ENCODE results near the gene EMP3. TPM values are rescaled to one million over a fixed set of nuclear protein-coding genes. Genes with fewer than 3 reads are reported as not detected.

Gene EMP3
- total and polyA plus RNA-seq, 2 experiments from 2014 or later, result 6.0 to 25.1 TPM

- TF ChIP-seq, protein P1, sequence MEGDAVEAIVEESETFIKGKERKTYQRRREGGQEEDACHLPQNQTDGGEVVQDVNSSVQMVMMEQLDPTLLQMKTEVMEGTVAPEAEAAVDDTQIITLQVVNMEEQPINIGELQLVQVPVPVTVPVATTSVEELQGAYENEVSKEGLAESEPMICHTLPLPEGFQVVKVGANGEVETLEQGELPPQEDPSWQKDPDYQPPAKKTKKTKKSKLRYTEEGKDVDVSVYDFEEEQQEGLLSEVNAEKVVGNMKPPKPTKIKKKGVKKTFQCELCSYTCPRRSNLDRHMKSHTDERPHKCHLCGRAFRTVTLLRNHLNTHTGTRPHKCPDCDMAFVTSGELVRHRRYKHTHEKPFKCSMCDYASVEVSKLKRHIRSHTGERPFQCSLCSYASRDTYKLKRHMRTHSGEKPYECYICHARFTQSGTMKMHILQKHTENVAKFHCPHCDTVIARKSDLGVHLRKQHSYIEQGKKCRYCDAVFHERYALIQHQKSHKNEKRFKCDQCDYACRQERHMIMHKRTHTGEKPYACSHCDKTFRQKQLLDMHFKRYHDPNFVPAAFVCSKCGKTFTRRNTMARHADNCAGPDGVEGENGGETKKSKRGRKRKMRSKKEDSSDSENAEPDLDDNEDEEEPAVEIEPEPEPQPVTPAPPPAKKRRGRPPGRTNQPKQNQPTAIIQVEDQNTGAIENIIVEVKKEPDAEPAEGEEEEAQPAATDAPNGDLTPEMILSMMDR (conservative IDR thresholded peaks at IDR 0.05; ENCODE audit: low read depth in 2 of 2), result no peak
- TF ChIP-seq POLR2AphosphoS5 (IDR thresholded peaks at IDR 0.05; ENCODE audit: low read depth), result no peak
- no peak for TF ChIP-seq ZNF462 (CRISPR knock-in tag; IDR thresholded peaks at IDR 0.05)
- no peak for TF ChIP-seq EZH2 (IDR thresholded peaks at IDR 0.05; ENCODE audit: low read depth, unreplicated experiment)
- TF ChIP-seq NANOG (IDR thresholded peaks at IDR 0.05; ENCODE audit: borderline replicate concordance), result no peak
- TF ChIP-seq JUNB (IDR thresholded peaks at IDR 0.05; ENCODE audit: unreplicated experiment), result no peak
Measured at GRCh38 chr19:48367855-48368254, 42.5 kb downstream of the EMP3 start (continued).

GRCh38 chr19:48368936-48369335 is 43.6 kb downstream of the EMP3 start:
- ATAC-seq, result no peak
- no peak overlapping the region for H3K27ac Mint-ChIP-seq
- TF ChIP-seq, protein P1 (conservative IDR thresholded peaks at IDR 0.05; ENCODE audit: low read depth in 2 of 2), result no peak
- TF ChIP-seq POLR2AphosphoS5 (IDR thresholded peaks at IDR 0.05; ENCODE audit: low read depth) (no peak), STAT1 (IDR thresholded peaks at IDR 0.05; ENCODE audit: unreplicated experiment) (no peak), EZH2phosphoT487 (IDR thresholded peaks at IDR 0.05; ENCODE audit: unreplicated experiment) (no peak), ZNF331 (CRISPR knock-in tag; IDR thresholded peaks at IDR 0.05; ENCODE audit: low read depth) (no peak)
- TF ChIP-seq, protein P2, sequence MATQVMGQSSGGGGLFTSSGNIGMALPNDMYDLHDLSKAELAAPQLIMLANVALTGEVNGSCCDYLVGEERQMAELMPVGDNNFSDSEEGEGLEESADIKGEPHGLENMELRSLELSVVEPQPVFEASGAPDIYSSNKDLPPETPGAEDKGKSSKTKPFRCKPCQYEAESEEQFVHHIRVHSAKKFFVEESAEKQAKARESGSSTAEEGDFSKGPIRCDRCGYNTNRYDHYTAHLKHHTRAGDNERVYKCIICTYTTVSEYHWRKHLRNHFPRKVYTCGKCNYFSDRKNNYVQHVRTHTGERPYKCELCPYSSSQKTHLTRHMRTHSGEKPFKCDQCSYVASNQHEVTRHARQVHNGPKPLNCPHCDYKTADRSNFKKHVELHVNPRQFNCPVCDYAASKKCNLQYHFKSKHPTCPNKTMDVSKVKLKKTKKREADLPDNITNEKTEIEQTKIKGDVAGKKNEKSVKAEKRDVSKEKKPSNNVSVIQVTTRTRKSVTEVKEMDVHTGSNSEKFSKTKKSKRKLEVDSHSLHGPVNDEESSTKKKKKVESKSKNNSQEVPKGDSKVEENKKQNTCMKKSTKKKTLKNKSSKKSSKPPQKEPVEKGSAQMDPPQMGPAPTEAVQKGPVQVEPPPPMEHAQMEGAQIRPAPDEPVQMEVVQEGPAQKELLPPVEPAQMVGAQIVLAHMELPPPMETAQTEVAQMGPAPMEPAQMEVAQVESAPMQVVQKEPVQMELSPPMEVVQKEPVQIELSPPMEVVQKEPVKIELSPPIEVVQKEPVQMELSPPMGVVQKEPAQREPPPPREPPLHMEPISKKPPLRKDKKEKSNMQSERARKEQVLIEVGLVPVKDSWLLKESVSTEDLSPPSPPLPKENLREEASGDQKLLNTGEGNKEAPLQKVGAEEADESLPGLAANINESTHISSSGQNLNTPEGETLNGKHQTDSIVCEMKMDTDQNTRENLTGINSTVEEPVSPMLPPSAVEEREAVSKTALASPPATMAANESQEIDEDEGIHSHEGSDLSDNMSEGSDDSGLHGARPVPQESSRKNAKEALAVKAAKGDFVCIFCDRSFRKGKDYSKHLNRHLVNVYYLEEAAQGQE (IDR thresholded peaks at IDR 0.05; ENCODE audit: unreplicated experiment), result no peak

More at GRCh38 chr19:48368936-48369335, 43.6 kb downstream of the EMP3 start:
- Mint-ChIP-seq H3K4me3 (no peak overlapping the region), H3K9me3 (no peaks in the 10 kb centered on the region; the same call in 2 of the 3 replicates), H3K36me3 (ENCODE audit: low read depth) (no peaks in the 10 kb centered on the region), H3K27me3 (ENCODE audit: insufficient read depth, low read depth, poor library complexity) (peaks cover 16% of the 10 kb centered on the region), H3K4me1 (peaks cover 9% of the 10 kb centered on the region)
- Histone ChIP-seq H3K27me3 (ENCODE audit: insufficient read depth) (no peaks in the 10 kb centered on the region), H3K27ac (ENCODE audit: low read depth) (no peak overlapping the region), H3F3A (replicated peaks; ENCODE audit: low read depth) (no peaks in the 10 kb centered on the region), H3K4me3 (no peak overlapping the region), H3K36me3 (ENCODE audit: insufficient read depth) (no peaks in the 10 kb centered on the region), H4K20me1 (replicated peaks; ENCODE audit: insufficient read depth) (no peaks in the 10 kb centered on the region), H3K4me2 (no peak overlapping the region), H3K79me2 (replicated peaks; ENCODE audit: insufficient read depth) (no peaks in the 10 kb centered on the region), H3K9me2 (ENCODE audit: insufficient read depth) (no peaks in the 10 kb centered on the region), H2AFZ (no peak overlapping the region), H3K4me1 (ENCODE audit: insufficient read depth) (no peaks in the 10 kb centered on the region)
- DNase-seq (ENCODE audit: low spot score), result no peak

Measured in GM23338 (cell line).